ENCODE data around the gene DIRAS1. TPM values are rescaled to one million over a fixed set of nuclear protein-coding genes. Genes with fewer than 3 reads are reported as not detected.
A peak's percentile ranks its signal among the peaks of the same experiment; 100 is the strongest.

Gene DIRAS1
- total RNA-seq, 1 experiment from 2014 or later = not detected

GRCh38 chr19:2726160-2726855 lies 5.1 kb upstream of the DIRAS1 start:
- Histone ChIP-seq H3K27ac (no peak overlapping the region), H3K9me3 (replicated peaks) (no peaks in the 10 kb centered on the region), H3K4me1 (no peaks in the 10 kb centered on the region), H3K4me3 (no peak overlapping the region), H3K27me3 (peaks cover 5% of the 10 kb centered on the region; the same call in 1 of the 2 replicates), H3K36me3 (no peaks in the 10 kb centered on the region)
- no peak for DNase-seq

GRCh38 chr19:2724148-2724557 lies 3.0 kb upstream of the DIRAS1 start:
- DNase-seq = no peak

GRCh38 chr19:2723747-2724146 lies 2.6 kb upstream of the DIRAS1 start:
- no peak overlapping the region for H3K4me3 ChIP-seq
- no peaks in the 10 kb centered on the region for H3K36me3 ChIP-seq
- H3K27me3 ChIP-seq = peaks cover 5% of the 10 kb centered on the region; the same call in 1 of the 2 replicates
- H3K9me3 ChIP-seq (replicated peaks) = no peaks in the 10 kb centered on the region
- no peaks in the 10 kb centered on the region for H3K4me1 ChIP-seq
- DNase-seq = no peak
- no peak overlapping the region for H3K27ac ChIP-seq

More at GRCh38 chr19:2724148-2724557, 3.0 kb upstream of the DIRAS1 start:
- Histone ChIP-seq H3K27me3 (peaks cover 5% of the 10 kb centered on the region; the same call in 1 of the 2 replicates), H3K4me1 (no peaks in the 10 kb centered on the region), H3K4me3 (no peak overlapping the region), H3K27ac (no peak overlapping the region), H3K9me3 (replicated peaks) (no peaks in the 10 kb centered on the region), H3K36me3 (no peaks in the 10 kb centered on the region)

- Histone ChIP-seq H3K27ac (no peak overlapping the region), H3K27me3 (peaks cover 5% of the 10 kb centered on the region; the same call in 1 of the 2 replicates), H3K4me1 (no peaks in the 10 kb centered on the region), H3K9me3 (replicated peaks) (no peaks in the 10 kb centered on the region), H3K4me3 (no peak overlapping the region), H3K36me3 (no peaks in the 10 kb centered on the region)
- no peak for DNase-seq
Observed at GRCh38 chr19:2723345-2723715, 2.2 kb upstream of the DIRAS1 start.

GRCh38 chr19:2722541-2723344 lies 1.6 kb upstream of the DIRAS1 start:
- Histone ChIP-seq H3K27me3 (peaks cover 2% of the 10 kb centered on the region; the same call in 1 of the 2 replicates), H3K4me1 (no peaks in the 10 kb centered on the region), H3K36me3 (no peaks in the 10 kb centered on the region), H3K9me3 (replicated peaks) (no peaks in the 10 kb centered on the region), H3K4me3 (peak overlapping the region; percentile 33), H3K27ac (no peak overlapping the region)
- DNase-seq = peak; percentile 60 to 63

GRCh38 chr19:2721570-2722540 lies 683 bp upstream of the DIRAS1 start:
- Histone ChIP-seq H3K27ac (no peak overlapping the region), H3K36me3 (no peaks in the 10 kb centered on the region), H3K27me3 (peaks cover 2% of the 10 kb centered on the region; the same call in 1 of the 2 replicates), H3K4me1 (no peaks in the 10 kb centered on the region), H3K9me3 (replicated peaks) (no peaks in the 10 kb centered on the region), H3K4me3 (no peak overlapping the region)
- no peak for DNase-seq

GRCh38 chr19:2719920-2720776 lies 1.0 kb downstream of the DIRAS1 start:
- no peak for DNase-seq
- no peaks in the 10 kb centered on the region for H3K27me3 ChIP-seq
- no peak overlapping the region for H3K4me3 ChIP-seq
- H3K4me1 ChIP-seq = no peaks in the 10 kb centered on the region
- peaks cover 5% of the 10 kb centered on the region; the same call in 1 of the 2 replicates for H3K9me3 ChIP-seq (replicated peaks)
- no peaks in the 10 kb centered on the region for H3K36me3 ChIP-seq
- no peak overlapping the region for H3K27ac ChIP-seq

GRCh38 chr19:2719232-2719735 lies 1.9 kb downstream of the DIRAS1 start:
- DNase-seq = no peak
- no peaks in the 10 kb centered on the region for H3K36me3 ChIP-seq
- H3K27me3 ChIP-seq = no peaks in the 10 kb centered on the region
- H3K9me3 ChIP-seq (replicated peaks) = peaks cover 5% of the 10 kb centered on the region; the same call in 1 of the 2 replicates
- no peak overlapping the region for H3K4me3 ChIP-seq
- H3K27ac ChIP-seq = no peak overlapping the region
- H3K4me1 ChIP-seq = no peaks in the 10 kb centered on the region

- Histone ChIP-seq H3K9me3 (replicated peaks) (peaks cover 5% of the 10 kb centered on the region; the same call in 1 of the 2 replicates), H3K4me3 (no peak overlapping the region), H3K36me3 (no peaks in the 10 kb centered on the region), H3K4me1 (no peaks in the 10 kb centered on the region), H3K27ac (no peak overlapping the region), H3K27me3 (no peaks in the 10 kb centered on the region)
- DNase-seq = no peak
Observed at GRCh38 chr19:2717638-2718541, 3.3 kb downstream of the DIRAS1 start.

- H3K9me3 ChIP-seq (replicated peaks) = peaks cover 5% of the 10 kb centered on the region; the same call in 1 of the 2 replicates
- H3K27me3 ChIP-seq = no peaks in the 10 kb centered on the region
- H3K36me3 ChIP-seq = no peaks in the 10 kb centered on the region
- H3K4me1 ChIP-seq = no peaks in the 10 kb centered on the region
- DNase-seq = no peak
- no peak overlapping the region for H3K4me3 ChIP-seq
- no peak overlapping the region for H3K27ac ChIP-seq
Observed at GRCh38 chr19:2716722-2717637, 4.2 kb downstream of the DIRAS1 start.

- H3K9me3 ChIP-seq (replicated peaks) = peaks cover 5% of the 10 kb centered on the region; the same call in 1 of the 2 replicates
- H3K27ac ChIP-seq = no peak overlapping the region
- H3K36me3 ChIP-seq = no peaks in the 10 kb centered on the region
- no peaks in the 10 kb centered on the region for H3K4me1 ChIP-seq
- no peak for DNase-seq
- H3K27me3 ChIP-seq = no peaks in the 10 kb centered on the region
- no peak overlapping the region for H3K4me3 ChIP-seq
Observed at GRCh38 chr19:2716275-2716650, 4.9 kb downstream of the DIRAS1 start.
